Measurements from ENCODE around the gene HOMER1.

Gene HOMER1

GRCh38 chr5:79378510-79379186, 135.3 kb downstream of the HOMER1 start:
- Histone ChIP-seq H3K27me3 (ENCODE audit: control insufficient read depth, low read length) (no peaks in the 10 kb centered on the region), H3K4me1 (ENCODE audit: control insufficient read depth, low read length) (no peaks in the 10 kb centered on the region), H3K4me2 (ENCODE audit: low read length) (no peak overlapping the region), H3K4me3 (ENCODE audit: low read length) (no peak overlapping the region), H3K9me2 (replicated peaks; ENCODE audit: control insufficient read depth, low read length) (no peaks in the 10 kb centered on the region), H3K36me3 (ENCODE audit: control insufficient read depth, low read length) (no peaks in the 10 kb centered on the region), H3K9me3 (ENCODE audit: control insufficient read depth, insufficient read depth, low read length) (peaks cover 7% of the 10 kb centered on the region; the same call in 1 of the 2 replicates), H3K27ac (ENCODE audit: low read depth, low read length) (no peak overlapping the region), H4K20me1 (ENCODE audit: control insufficient read depth, insufficient read depth, low read depth, low read length) (no peaks in the 10 kb centered on the region), H3K79me2 (ENCODE audit: control insufficient read depth, low read length) (no peaks in the 10 kb centered on the region), H3F3A (ENCODE audit: control insufficient read depth, insufficient read depth) (no peaks in the 10 kb centered on the region)
- no peak for TF ChIP-seq EZH2phosphoT487 (IDR thresholded peaks at IDR 0.05; ENCODE audit: borderline replicate concordance, low read length)
- no peak for TF ChIP-seq CTCF (IDR thresholded peaks at IDR 0.05; ENCODE audit: low read depth, low read length, poor library complexity, severe bottlenecking)

- Histone ChIP-seq H3K4me3 (ENCODE audit: low read length) (no peak overlapping the region), H3F3A (ENCODE audit: control insufficient read depth, insufficient read depth) (no peaks in the 10 kb centered on the region), H3K4me2 (ENCODE audit: low read length) (no peak overlapping the region), H3K9me2 (replicated peaks; ENCODE audit: control insufficient read depth, low read length) (no peaks in the 10 kb centered on the region), H3K27me3 (ENCODE audit: control insufficient read depth, low read length) (no peaks in the 10 kb centered on the region), H3K36me3 (ENCODE audit: control insufficient read depth, low read length) (no peaks in the 10 kb centered on the region), H3K27ac (ENCODE audit: low read depth, low read length) (no peak overlapping the region), H3K4me1 (ENCODE audit: control insufficient read depth, low read length) (no peaks in the 10 kb centered on the region), H3K9me3 (ENCODE audit: control insufficient read depth, insufficient read depth, low read length) (no peaks in the 10 kb centered on the region), H4K20me1 (ENCODE audit: control insufficient read depth, insufficient read depth, low read depth, low read length) (no peaks in the 10 kb centered on the region), H3K79me2 (ENCODE audit: control insufficient read depth, low read length) (no peaks in the 10 kb centered on the region)
- no peak for TF ChIP-seq CTCF (IDR thresholded peaks at IDR 0.05; ENCODE audit: low read depth, low read length, poor library complexity, severe bottlenecking)
Observed at GRCh38 chr5:79357398-79357797, 156.5 kb downstream of the HOMER1 start.

- no peaks in the 10 kb centered on the region for H3K9me2 ChIP-seq (replicated peaks; ENCODE audit: control insufficient read depth, low read length)
- no peaks in the 10 kb centered on the region for H3K27me3 ChIP-seq (ENCODE audit: control insufficient read depth, low read length)
- H4K20me1 ChIP-seq (ENCODE audit: control insufficient read depth, insufficient read depth, low read depth, low read length): no peaks in the 10 kb centered on the region
- H3K79me2 ChIP-seq (ENCODE audit: control insufficient read depth, low read length): no peaks in the 10 kb centered on the region
- H3K27ac ChIP-seq (ENCODE audit: low read depth, low read length): no peak overlapping the region
- H3K9me3 ChIP-seq (ENCODE audit: control insufficient read depth, insufficient read depth, low read length): no peaks in the 10 kb centered on the region
- no peaks in the 10 kb centered on the region for H3K4me1 ChIP-seq (ENCODE audit: control insufficient read depth, low read length)
- no peaks in the 10 kb centered on the region for H3F3A ChIP-seq (ENCODE audit: control insufficient read depth, insufficient read depth)
- no peak for TF ChIP-seq EZH2phosphoT487 (IDR thresholded peaks at IDR 0.05; ENCODE audit: borderline replicate concordance, low read length)
- no peak for TF ChIP-seq CTCF (IDR thresholded peaks at IDR 0.05; ENCODE audit: low read depth, low read length, poor library complexity, severe bottlenecking)
- H3K4me2 ChIP-seq (ENCODE audit: low read length): no peak overlapping the region
- H3K36me3 ChIP-seq (ENCODE audit: control insufficient read depth, low read length): no peaks in the 10 kb centered on the region
- H3K4me3 ChIP-seq (ENCODE audit: low read length): no peak overlapping the region
Observed at GRCh38 chr5:79349881-79350280, 164.1 kb downstream of the HOMER1 start.
